ENCODE results near the gene IAPP.
"Not testable (repeated sequence)": the region's sequence is repeated elsewhere in the genome, so short reads cannot be mapped to it uniquely, and the experiment has no call there.

Gene IAPP

DNA sequence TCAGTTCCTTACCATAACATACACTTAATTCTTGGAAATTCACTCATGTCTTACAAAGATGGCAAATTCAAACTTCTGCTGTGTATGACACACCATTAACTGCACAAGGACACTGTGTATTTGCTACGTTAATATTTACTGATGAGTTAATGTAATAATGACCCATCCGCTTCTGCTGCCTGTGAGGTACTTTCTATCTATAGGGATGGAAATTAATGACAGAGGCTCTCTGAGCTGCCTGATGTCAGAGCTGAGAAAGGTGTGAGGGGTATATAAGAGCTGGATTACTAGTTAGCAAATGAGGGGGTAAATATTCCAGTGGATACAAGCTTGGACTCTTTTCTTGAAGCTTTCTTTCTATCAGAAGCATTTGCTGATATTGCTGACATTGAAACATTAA is at the start of gene IAPP:
TSS of gene IAPP (plus strand) at position 301 of the 400 bp plus-strand sequence. CDS start 450 bp downstream, outside the sequence.
- DNase-seq: no peak

DNA sequence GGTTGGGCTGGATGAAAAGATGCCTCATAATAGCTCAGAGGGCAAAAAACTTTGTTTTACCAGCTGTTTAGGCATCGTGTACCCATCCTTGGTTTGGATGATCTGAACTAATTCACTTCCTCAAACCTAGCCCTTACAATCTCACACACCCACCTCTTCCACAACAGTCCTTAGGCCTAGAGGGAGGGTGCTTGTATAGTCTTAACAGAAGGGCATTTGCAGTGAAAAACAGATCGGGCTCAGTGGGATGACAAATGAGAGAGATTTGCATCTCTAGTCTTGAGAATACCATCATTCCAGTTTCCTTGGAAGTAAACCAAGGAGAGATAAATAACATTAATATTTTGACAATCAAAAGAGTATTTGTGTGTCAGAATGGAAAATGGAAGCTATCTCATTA is 49.0 kb upstream of the IAPP start:
- DNase-seq: no peak

DNA sequence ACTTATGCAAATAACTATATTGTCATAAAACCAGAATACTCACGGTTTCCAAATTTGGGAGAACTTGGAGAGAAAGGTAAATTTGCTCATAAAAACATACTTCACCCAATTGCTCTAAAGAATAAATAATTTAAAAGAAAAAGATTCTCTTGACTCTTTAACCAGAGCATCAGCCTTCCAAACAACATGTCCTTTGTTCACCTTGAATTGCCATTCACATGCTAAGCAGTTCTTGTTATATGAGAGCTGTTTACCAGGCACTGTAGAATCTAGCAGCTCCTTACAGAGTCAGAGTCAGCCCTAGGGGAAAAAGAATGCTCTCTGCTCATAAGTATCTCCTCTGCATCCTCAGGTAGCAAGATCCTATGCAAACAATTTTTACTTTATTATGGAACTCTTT is 48.2 kb upstream of the IAPP start:
- no peak for DNase-seq

DNA sequence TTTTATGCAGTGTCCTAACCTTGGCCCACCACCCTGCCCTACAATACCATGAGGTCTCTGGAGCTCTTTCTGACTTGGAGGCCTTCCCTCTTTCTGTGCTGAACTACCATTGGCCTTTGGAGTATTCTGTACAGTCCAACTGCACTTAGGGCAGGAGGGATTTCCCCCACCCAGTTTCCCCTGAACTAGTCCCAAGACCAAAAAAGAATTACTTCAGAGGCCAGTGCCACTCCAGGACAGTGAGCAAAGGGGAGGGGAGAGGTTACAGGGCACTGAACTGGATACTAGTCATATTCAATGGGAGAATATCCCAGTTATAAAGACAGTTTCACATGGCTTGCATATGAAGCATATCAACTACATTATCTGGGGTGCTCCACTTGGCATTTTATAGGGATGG is 44.1 kb upstream of the IAPP start:
- no peak for DNase-seq

DNA sequence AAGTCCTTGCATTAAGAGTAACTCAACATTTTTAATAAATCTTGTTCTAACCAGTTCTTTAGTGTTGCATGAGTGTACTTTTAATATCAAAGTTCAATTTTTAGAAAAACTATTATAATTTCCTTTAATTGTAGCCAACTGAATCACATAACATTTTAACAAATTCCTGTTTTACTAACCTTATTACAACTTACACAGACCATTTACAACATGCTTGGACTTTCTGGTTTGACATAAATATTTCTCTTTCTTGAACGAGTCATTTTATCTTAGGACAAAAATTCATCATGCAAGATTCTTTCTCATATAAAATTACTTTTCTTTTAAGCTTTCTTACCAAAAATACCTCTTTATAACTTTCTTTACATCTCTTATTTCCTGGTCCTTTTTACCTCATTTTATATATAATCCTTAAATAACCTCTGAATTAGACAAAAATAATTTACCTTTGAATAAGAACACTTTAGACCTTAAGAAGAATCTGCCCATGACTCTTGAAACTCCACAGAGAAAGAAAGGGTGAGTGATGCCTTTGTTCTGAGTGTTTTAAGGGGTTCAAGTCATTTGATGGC is 41.9 kb upstream of the IAPP start:
- DNase-seq: no peak

DNA sequence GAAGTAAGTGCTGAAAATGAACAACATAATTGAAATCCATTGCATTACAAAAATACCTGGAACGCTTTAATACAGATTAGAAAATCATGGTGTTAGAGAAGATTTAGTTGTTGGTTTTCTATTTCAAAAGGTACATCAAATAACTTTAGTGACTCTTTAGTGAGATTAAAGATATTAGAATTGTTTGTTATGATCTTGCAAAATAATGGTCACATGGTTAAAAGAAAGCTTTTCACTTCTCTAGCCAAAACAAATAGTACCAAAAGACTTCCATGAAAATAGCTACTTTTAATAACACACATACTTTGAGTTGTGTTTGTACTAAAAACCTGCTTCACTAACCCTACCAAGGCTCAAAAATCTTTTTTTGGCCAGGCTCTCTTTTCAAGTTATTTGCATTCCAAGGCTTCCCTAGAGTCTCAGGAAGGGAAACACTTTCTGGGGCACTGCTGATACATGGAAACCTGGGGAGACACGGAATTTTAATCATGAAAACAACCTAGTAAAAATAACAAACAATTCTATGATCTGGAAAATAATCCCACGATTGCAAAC is 37.9 kb upstream of the IAPP start, which contains the start of gene SLCO1A2:
TSS of gene SLCO1A2 (minus strand) at position 147 of the 555 bp plus-strand sequence. CDS start 270 bp downstream, outside the sequence.
- DNase-seq: no peak

DNA sequence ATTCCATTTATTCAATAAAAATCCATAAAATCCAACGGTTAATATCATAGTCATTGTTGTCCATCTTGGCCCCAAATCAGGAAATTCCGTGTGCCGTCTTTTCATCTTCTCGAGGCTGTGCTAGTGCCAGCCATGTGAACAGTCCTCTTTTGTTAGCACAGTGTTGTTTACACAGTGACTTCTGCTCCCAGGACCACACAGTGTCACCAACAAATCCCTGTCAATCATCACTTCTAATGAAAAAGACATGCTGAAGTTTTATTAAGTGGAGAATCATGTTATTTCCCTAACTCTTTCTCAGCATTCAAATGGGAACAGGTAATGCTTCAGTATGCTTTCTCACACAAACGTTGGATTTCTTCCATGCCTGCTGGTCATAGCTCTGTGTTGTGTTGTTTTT is 36.0 kb upstream of the IAPP start:
- no peak for DNase-seq

DNA sequence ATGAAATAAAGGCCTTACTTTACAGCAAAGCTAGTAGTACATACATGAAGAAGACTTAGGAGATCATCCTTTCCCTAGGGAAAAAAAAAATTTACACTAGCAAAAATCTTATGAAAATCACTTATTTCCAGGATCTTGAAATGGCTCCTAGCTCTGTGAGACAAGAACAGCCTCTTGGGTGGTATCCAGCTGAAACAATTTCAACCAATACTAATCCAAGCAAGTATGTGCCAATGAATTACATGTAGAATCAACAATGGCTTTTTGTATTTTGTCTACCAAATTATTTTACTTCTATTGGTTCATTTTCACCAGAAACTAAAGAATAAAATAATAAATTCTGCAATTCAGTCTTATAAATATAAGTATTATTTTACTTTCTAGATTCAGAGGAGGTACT is 35.2 kb upstream of the IAPP start:
- DNase-seq: no peak

DNA sequence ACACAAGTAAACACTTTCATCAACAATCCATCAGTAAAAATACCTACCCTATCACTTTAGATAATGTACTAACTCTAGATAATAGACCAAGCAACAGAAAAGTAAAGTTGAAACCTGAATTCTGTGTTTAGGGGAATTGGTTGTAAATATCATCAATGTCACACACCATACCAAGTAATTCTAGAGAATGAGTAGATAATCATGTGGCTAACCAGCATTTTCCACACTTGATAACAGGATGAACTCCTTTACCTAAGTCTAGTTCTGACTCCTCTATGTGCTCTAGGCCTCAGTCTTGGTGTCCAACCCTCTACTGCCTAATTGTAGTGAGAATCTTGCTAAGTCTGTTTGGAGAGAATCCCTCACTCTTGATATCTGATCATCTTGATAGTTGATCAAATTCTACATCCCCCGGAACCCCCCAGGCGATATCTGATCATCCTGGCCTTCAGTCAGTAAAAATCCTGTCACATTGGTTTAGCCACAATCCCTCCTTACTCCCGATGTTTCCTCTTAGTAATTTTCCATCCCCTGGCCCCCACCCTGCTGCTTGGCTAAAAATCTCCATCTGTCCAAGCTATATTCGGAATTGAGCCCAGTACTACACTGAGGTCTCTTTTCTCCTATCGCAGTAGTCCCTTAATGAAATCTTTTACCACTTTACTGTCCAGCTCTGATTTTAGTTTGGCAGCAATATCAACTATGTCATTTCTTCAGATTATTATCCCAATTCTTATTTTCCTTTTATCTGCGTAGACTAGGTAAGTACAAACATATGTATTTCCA is 34.5 kb upstream of the IAPP start:
- DNase-seq: no peak

DNA sequence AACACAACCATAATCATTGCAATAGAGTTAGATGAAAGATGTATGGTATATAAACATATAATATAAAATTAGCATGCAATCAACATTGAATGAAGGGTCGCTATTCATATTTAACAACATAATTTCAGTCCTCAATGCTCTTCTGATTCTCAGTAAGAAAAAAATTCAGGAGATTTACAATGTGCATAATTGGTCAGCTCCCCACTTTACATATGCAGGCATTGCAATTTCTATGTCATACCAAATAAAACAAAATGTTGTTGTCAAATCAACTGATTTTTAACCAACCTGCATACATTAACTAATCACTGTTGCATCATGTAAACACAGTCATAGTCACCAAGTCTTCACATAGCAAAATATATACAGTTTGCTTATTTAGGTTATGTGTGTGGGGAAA is 32.8 kb upstream of the IAPP start:
- DNase-seq: no peak

DNA sequence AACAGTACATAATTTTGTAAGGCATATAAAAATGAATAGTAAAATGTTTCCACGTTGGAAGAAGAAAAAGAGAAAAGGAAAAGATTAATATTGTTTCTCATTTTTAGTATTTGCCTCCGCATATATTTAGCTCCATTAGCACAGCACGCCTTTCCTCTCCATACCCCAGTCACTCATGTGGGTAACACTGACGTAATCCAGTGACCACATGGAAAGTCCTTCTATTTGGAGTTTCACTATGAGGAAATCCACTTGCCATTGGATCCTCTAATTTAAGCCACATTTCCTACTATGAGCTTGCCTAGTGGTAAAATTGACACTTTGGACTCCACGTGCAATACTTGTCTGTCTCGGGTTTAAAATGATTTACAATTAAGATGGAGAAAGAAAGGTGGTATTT is 32.3 kb upstream of the IAPP start:
- DNase-seq: no peak

DNA sequence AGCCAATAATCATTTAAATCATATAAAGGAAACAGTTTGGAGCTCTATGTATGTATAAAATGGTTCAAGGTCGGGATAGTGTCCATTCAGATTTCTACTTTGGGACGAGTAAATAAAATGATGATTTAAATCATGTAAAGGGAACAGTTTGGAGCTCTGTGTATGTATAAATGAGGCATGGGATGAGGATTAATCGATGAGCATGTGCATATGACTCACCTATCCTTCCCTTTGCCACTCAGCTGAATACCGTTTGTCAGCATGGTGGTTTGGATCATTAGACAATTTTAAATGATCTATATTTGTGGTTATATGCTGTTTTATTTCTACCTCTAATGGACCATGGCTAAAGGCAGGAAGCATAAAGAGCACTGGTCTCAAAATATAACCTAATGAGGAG is 30.9 kb upstream of the IAPP start:
- no peak for DNase-seq

DNA sequence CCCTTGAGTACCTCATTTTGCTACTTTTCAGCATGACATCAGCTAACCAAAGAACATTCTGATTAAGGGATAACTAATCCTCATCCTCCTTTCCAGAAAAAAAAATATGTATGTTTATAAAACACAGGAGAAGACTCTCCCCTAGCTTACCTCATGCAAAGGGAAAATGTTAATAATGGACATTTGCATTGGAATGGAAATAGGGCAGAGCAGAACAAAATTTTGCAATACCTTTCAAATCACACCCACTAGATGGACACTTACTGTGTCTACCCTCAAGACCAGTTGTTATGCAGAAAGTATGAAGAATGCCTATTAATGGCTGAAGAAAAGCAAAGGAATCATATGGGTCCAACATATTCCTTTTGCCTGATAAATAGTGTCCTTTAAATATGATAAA is 29.1 kb upstream of the IAPP start:
- DNase-seq: no peak

DNA sequence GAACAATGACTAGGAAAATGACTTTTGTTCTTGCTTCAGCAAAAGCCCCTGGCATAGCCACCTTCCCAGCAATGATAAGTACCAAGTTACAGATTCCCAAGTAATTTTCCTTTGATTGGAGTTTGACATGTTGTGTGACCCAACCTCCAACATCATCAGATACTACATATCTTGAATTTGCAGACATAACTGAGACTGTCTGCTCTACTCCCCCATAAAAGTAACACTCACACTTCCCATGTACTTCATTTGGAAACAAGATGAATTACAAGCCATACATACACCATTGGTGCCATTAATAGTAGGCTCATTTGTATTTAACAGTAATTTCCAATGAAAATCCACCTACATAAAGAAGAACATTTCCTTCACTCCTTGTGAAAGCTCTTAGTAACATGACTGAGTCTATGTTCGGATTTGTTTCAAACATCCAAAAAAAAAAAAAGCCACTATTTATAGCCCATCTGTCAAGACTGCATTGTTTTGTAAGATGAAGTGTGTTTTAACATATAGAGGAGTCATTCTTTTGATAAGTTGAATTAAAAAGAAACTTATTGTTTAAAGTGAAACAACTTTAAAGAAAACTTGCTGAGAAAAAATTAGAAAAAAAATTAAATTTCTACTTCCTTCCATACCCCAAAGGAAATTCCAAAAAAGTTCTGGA is 26.0 kb upstream of the IAPP start:
- no peak for DNase-seq

DNA sequence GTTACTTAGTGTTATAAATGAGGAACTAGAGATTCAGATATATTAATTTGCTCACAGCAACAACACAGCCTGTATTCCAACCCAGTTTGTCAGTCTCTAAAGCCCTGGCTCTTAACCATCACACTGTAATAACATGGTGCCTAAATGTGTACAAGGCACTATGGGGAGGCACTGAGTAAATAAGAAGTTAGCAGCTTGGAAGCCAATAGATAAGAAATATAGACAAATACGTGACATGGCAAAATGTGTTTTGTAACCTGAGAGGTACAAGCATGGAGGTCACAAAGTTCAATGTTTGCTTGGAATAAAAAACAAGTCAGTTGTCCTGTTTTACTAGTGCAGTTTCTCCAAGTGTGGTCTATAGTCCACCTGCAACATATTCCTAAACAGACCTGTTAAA is 21.7 kb upstream of the IAPP start:
- DNase-seq: no peak

DNA sequence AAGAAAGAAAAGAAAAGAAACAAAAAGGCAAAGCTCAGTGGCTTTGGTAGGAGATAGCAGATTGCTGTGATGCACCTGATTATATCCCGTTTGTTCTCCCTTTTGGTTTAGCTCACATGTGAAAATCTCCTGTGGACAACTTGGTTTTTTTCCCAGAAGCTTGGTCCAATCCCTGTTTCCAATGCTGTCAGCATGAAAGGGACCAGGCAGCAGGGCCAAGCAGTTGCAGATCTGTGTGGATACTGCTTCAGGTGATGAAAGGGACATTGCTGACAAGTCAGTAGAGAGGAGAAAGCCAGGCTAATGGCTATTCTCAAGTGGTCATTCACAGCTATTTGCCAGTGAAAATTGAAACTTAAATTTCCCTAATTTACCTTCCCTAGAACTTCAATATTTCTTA is 19.2 kb upstream of the IAPP start:
- DNase-seq: no peak

DNA sequence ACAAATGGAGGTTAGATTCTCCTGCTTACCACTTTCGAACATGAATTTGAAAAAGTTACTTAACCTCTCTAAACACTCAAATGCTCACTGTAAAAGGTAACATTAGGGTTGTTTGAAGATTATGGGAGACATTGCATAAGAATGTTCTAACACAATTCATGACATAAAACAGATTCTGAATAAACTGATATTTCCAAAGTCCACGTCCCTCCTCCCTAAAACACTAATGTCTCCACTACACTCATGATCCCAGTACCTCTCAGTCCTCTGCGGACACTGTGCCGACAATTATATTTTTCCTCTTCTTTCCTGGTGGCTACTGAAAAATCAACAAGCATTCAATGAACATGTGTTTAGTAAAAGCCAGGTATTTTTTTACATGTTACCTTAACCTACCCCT is 18.8 kb upstream of the IAPP start:
- no peak for DNase-seq

DNA sequence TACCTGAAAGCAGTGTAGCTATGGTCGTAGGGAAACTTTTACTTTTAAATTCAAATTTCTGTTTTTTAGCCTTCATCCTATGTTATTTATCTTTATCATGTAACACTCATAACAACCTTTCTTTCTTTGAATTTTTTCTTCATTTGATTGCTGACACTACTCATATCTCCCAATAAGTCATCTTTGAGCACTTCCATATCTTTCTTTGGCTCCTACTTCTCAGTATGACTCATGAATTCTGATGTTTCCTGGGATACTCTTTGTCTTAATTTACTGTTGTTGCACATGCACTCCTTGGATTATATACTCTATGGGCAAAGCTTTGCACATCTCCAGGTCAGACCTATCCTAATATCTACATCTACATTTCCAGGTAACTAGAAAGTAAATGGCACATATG is 18.1 kb upstream of the IAPP start:
- no peak for DNase-seq

DNA sequence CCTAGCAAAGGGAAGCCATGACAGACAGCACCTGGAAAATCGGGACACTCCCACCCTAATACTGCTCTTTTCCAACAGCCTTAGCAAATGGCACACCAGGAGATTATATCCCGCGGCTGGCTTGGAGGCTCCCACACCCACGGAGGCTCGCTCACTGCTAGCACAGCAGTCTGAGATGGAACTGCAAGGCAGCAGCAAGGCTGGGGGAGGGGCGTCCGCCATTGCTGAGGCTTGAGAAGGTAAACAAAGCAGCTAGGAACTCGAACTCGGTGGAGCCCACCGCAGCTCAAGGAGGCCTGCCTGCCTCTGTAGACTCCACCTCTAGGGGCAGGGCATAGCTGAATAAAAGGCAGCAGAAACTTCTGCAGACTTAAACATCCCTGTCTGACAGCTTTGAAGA is 12.1 kb upstream of the IAPP start:
- not testable (repeated sequence) for DNase-seq

DNA sequence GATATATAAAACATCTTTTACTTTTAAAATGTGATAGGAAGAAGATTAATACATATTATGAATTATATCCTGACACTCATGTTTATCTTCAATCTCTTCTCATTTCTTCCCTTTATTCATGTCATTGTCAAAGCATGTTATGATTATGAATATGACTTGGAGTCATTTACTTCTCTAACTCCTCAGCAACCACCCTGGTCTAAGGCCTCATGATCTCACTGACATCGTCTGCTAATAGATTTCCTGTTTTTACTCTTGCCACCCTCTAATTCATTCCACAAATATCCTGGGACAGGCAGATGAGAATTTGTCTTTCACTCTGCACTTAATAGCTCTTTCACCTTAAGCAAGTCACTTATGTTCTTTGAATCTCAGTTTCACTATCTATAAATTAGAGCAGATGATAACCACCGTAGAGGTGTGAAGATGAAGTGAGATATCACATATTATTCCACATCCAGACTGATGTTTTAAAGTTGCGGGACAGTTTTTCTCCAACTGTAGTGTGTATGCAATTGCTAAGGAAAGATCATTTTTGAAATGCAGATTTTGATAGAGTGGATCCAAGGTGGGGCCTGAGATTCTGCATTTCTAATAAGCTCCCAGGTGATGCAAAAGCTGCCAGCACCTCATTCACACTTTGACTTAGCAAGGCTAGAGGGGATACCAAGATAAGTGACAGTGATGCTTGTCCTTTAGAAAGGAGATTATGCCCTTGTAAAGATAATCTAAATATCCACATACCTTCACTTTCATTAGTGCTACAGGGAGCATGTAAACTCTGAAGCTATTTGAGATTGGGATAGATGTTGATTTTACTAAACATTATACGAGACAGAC is 3.3 kb upstream of the IAPP start:
- DNase-seq: no peak

DNA sequence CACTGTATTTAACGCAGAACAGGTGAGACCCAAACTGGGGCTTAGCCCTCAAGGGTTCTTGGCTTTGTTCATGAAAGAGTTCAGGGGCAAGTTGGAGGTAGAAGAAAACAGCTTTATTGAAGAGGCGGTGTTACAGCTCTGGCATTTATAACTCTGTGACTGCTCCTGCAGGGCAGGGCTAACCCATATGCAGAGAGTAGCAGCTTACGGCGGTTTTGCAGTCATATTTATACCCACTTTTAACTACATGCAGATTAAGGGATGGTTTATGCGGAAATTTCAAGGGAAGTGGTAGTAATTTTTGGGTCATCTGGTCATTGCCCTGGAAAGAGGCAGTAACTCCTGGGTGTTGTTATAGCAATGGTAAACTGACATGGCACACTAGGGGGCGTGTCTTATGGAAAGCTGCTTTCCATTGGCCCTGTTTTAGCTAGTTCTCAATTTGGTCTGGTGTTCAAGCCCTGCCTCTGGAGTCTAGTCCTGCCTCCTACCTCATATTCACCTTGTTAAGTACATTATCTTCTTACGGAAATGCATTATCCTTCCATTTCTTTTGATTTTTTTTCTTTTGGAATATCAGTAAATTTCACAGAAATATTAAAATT is 1.8 kb upstream of the IAPP start:
- no peak for DNase-seq

DNA sequence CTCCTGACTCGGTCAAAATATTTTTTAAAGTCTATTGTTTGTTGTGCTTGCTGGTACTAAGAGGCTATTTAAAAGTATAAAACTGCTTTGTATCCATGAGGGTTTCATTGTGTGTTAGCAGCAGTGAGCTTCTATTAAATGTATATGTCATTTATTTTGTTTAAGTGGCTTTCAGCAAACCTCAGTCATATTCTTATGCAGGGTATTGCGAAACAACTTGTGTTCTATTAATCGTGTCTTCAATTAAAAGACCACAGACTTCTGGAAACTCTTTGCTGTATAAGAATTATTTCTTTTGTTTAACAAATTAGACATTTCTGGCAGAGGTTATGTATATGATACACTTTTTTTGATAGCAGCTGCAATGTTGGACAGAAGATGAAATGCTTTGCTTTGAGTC is 6.5 kb downstream of the IAPP start:
- DNase-seq: no peak

DNA sequence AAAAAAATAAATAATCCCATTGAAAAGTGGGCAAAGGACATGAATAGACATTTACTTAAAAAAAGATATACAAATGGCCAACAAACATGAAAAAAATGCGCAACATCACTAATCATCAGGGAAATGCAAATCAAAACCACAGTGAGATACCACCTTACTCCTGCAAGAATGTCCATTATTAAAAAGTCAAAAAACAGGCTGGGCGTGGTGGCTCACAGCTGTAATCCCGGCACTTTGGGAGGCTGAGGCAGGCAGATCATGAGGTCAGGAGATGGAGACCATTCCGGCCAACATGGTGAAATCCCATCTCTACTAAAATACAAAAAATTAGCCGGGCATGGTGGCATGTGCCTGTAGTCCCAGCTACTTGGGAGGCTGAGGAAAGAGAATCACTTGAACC is 8.6 kb downstream of the IAPP start:
- not testable (repeated sequence) for DNase-seq
